Peyer's patch (tissue), 4 donors: Measurements from ENCODE around the gene NANP. TPM values are rescaled to one million over a fixed set of nuclear protein-coding genes. Genes with fewer than 3 reads are reported as not detected.
"Not testable (repeated sequence)": the region's sequence is repeated elsewhere in the genome, so short reads cannot be mapped to it uniquely, and the experiment has no call there.

Source experiments
- DNase-seq, 3 donors: peaks; one replicate each; pipeline ENCODE4 v3.0.0-alpha.2; 2017 to 2019
- H3K27ac ChIP-seq, 4 donors: fragments of 200-600 bp; sonication (generic); one replicate each; pipeline ENCODE4 v1.5.1; 2016 to 2019
- H3K27me3 ChIP-seq, 2 donors: fragments of 200-600 bp; sonication (generic); one replicate each; pipeline ENCODE4 v1.5.1; 2019
- H3K36me3 ChIP-seq, 3 donors: fragments of 200-600 bp; sonication (generic); one replicate each; pipeline ENCODE4 v1.5.1; 2016 to 2019
- H3K4me1 ChIP-seq, 4 donors: fragments of 200-600 bp; sonication (generic); one replicate each; pipeline ENCODE4 v1.5.1; 2016 to 2019
- H3K4me3 ChIP-seq, 4 donors: fragments of 200-600 bp; sonication (generic); 1 replicate in 3 of 4; 2 replicates in 1 of 4; pipeline ENCODE4 v1.5.1; 2016 to 2019; ENCODE audit warnings: mild to moderate bottlenecking in 1 of 4
- H3K9me3 ChIP-seq, 4 donors: fragments of 200-600 bp; sonication (generic); one replicate each; pipeline ENCODE4 v1.5.1; 2016 to 2019; ENCODE audit warnings: mild to moderate bottlenecking in 1 of 4
- CTCF ChIP-seq, 6 experiments: fragments of 450-650 bp in 4 of 6; fragments of 200-600 bp in 2 of 6; sonication (generic) in 1 of 6; IDR thresholded peaks; one replicate each; pipeline ENCODE4 v1.5.1; 2017 to 2019; ENCODE audit warnings: antibody characterized with exemption in 6 of 6, mild to moderate bottlenecking in 3 of 6, moderate library complexity in 1 of 6
- POLR2A ChIP-seq, 2 donors: fragments of 450-650 bp; IDR thresholded peaks; one replicate each; pipeline ENCODE4 v1.5.1; 2017; ENCODE audit warnings: antibody characterized with exemption in 2 of 2, mild to moderate bottlenecking in 2 of 2, moderate library complexity in 2 of 2
- total RNA-seq, 4 donors: library from RNA; depleted of rRNA; stranded (reverse); fragments of >200 nt; gene quantifications; one replicate each; pipeline ENCODE4 v1.1.0, GENCODE V29; 2016

Gene NANP
- total RNA-seq, 4 donors from 2014 or later: 3.2 to 5.0 (median 3.5) TPM

- no peaks in the 10 kb centered on the region for H3K9me3 ChIP-seq
- H3K27me3 ChIP-seq: no peaks in the 10 kb centered on the region
- DNase-seq: no peak
- TF ChIP-seq CTCF (IDR thresholded peaks at IDR 0.05) (no peak), POLR2A (IDR thresholded peaks at IDR 0.05) (no peak)
- no peaks in the 10 kb centered on the region for H3K36me3 ChIP-seq
- H3K27ac ChIP-seq: no peak overlapping the region
- no peaks in the 10 kb centered on the region for H3K4me1 ChIP-seq
- no peak overlapping the region for H3K4me3 ChIP-seq
Measured at GRCh38 chr20:25654487-25654886, 30.7 kb upstream of the NANP start.

GRCh38 chr20:25652866-25653265, 29.1 kb upstream of the NANP start:
- H3K27me3 ChIP-seq, H3K4me1 ChIP-seq, DNase-seq, H3K27ac ChIP-seq, H3K9me3 ChIP-seq, H3K4me3 ChIP-seq, H3K36me3 ChIP-seq: not testable (repeated sequence)

GRCh38 chr20:25644814-25645213, 21.0 kb upstream of the NANP start:
- peaks cover 0 to 12% (median 0%) of the 10 kb centered on the region in 3 donors for H3K36me3 ChIP-seq
- no peaks in the 10 kb centered on the region for H3K27me3 ChIP-seq
- no peak overlapping the region for H3K4me3 ChIP-seq
- no peak for DNase-seq
- H3K4me1 ChIP-seq: no peaks in the 10 kb centered on the region
- H3K9me3 ChIP-seq: no peaks in the 10 kb centered on the region
- H3K27ac ChIP-seq: no peak overlapping the region
- TF ChIP-seq CTCF (IDR thresholded peaks at IDR 0.05) (no peak), POLR2A (IDR thresholded peaks at IDR 0.05) (no peak)

GRCh38 chr20:25643716-25644115, 19.9 kb upstream of the NANP start:
- Histone ChIP-seq H3K9me3 (no peaks in the 10 kb centered on the region), H3K4me3 (no peak overlapping the region), H3K36me3 (peaks cover 0 to 12% (median 0%) of the 10 kb centered on the region in 3 donors), H3K27me3 (no peaks in the 10 kb centered on the region), H3K4me1 (no peaks in the 10 kb centered on the region), H3K27ac (no peak overlapping the region)
- no peak for TF ChIP-seq CTCF (IDR thresholded peaks at IDR 0.05)
- DNase-seq: no peak

- H3K4me1 ChIP-seq: no peaks in the 10 kb centered on the region
- no peaks in the 10 kb centered on the region for H3K9me3 ChIP-seq
- no peak overlapping the region for H3K4me3 ChIP-seq
- H3K27ac ChIP-seq: no peak overlapping the region
- no peak for DNase-seq
- no peaks in the 10 kb centered on the region for H3K36me3 ChIP-seq
- no peaks in the 10 kb centered on the region for H3K27me3 ChIP-seq
- no peak for TF ChIP-seq POLR2A (IDR thresholded peaks at IDR 0.05)
- TF ChIP-seq CTCF (IDR thresholded peaks at IDR 0.05): no peak
Measured at GRCh38 chr20:25637247-25637646, 13.4 kb upstream of the NANP start.

GRCh38 chr20:25632940-25633790, 9.4 kb upstream of the NANP start:
- H3K27ac ChIP-seq: no peak overlapping the region
- H3K9me3 ChIP-seq: no peaks in the 10 kb centered on the region
- H3K4me1 ChIP-seq: no peaks in the 10 kb centered on the region
- DNase-seq: no peak
- H3K4me3 ChIP-seq: no peak overlapping the region
- TF ChIP-seq CTCF (IDR thresholded peaks at IDR 0.05): no peak
- TF ChIP-seq POLR2A (IDR thresholded peaks at IDR 0.05): no peak
- H3K27me3 ChIP-seq: no peaks in the 10 kb centered on the region
- no peaks in the 10 kb centered on the region for H3K36me3 ChIP-seq

GRCh38 chr20:25630615-25631014, 6.8 kb upstream of the NANP start:
- H3K27ac ChIP-seq, H3K4me1 ChIP-seq, H3K9me3 ChIP-seq: not testable (repeated sequence)

More at GRCh38 chr20:25630615-25631014, 6.8 kb upstream of the NANP start:
- not testable (repeated sequence) for DNase-seq, H3K36me3 ChIP-seq, H3K4me3 ChIP-seq, H3K27me3 ChIP-seq
